ENCODE results near the gene UNC13D. TPM values are rescaled to one million over a fixed set of nuclear protein-coding genes. Genes with fewer than 3 reads are reported as not detected.

UNC13D gene
- total RNA-seq, 1 donor, result 0.86 TPM

DNA sequence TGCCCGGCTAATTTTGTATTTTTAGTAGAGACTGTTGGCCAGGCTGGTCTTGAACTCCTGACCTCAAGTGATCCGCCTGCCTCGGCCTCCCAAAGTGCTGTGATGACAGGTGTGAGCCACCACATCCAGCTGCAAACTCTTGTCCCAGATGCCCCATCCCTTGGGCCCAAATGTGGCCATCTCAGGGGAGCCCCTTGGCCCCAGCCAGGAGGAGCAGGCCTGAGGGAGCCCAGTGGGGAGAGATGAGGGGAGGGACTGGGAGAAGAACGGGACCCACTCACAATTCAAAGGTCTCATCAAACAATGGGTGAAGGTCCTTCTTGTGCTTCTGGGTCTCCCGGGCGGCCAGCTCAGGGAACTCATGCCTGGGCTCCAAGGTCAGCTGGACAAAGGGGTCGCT is 14.5 kb downstream of the UNC13D start:
- TF ChIP-seq, protein P1, sequence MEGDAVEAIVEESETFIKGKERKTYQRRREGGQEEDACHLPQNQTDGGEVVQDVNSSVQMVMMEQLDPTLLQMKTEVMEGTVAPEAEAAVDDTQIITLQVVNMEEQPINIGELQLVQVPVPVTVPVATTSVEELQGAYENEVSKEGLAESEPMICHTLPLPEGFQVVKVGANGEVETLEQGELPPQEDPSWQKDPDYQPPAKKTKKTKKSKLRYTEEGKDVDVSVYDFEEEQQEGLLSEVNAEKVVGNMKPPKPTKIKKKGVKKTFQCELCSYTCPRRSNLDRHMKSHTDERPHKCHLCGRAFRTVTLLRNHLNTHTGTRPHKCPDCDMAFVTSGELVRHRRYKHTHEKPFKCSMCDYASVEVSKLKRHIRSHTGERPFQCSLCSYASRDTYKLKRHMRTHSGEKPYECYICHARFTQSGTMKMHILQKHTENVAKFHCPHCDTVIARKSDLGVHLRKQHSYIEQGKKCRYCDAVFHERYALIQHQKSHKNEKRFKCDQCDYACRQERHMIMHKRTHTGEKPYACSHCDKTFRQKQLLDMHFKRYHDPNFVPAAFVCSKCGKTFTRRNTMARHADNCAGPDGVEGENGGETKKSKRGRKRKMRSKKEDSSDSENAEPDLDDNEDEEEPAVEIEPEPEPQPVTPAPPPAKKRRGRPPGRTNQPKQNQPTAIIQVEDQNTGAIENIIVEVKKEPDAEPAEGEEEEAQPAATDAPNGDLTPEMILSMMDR (IDR thresholded peaks at IDR 0.05; ENCODE audit: insufficient read depth, low read depth, low read length), result no peak
- H3K4me3 ChIP-seq (ENCODE audit: low read depth, low read length), result no peak overlapping the region
- DNase-seq (ENCODE audit: low read depth), result no peak

DNA sequence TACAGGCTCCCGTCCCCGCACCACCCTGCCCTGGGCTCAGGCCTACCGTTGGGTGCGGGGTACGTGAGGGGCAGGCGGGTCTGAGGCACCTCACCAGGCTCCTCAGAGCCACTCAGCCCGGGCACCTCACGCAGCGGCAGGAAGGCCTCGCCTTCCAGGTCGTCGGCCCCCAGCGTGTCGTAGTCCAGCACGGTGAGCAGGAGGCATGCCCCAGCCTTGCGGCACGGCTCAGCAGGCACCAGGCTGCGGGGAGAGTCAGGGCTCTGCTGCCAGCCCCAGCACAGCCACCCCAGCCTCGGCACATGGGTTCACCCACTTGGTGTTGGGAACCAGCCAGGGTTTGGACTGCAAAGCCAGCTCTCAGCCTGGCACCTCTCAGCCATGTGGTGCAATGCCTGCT is 15.5 kb downstream of the UNC13D start:
- H3K4me3 ChIP-seq (ENCODE audit: low read depth, low read length), result no peak overlapping the region
- TF ChIP-seq, protein P1 (IDR thresholded peaks at IDR 0.05; ENCODE audit: insufficient read depth, low read depth, low read length), result no peak
- no peak for DNase-seq (ENCODE audit: low read depth)

DNA sequence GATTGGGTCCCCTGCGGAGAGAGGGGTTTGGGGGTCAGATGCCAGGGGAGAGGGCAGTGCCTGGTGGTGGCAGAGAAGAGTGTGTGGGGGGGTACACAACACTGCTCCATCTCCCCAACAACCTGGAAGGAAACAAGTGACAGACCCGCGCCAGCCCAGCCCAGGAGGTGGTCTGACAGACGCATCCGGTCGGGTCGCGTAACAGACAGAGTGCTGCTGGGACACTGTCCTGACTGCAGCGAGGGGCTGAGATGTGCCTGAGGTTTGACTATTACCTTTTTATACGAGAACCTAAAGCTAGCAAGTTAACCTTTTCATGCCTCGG is 16.2 kb downstream of the UNC13D start:
- no peak overlapping the region for H3K4me3 ChIP-seq (ENCODE audit: low read depth, low read length)
- DNase-seq (ENCODE audit: low read depth), result no peak
- TF ChIP-seq, protein P1 (IDR thresholded peaks at IDR 0.05; ENCODE audit: insufficient read depth, low read depth, low read length), result no peak

DNA sequence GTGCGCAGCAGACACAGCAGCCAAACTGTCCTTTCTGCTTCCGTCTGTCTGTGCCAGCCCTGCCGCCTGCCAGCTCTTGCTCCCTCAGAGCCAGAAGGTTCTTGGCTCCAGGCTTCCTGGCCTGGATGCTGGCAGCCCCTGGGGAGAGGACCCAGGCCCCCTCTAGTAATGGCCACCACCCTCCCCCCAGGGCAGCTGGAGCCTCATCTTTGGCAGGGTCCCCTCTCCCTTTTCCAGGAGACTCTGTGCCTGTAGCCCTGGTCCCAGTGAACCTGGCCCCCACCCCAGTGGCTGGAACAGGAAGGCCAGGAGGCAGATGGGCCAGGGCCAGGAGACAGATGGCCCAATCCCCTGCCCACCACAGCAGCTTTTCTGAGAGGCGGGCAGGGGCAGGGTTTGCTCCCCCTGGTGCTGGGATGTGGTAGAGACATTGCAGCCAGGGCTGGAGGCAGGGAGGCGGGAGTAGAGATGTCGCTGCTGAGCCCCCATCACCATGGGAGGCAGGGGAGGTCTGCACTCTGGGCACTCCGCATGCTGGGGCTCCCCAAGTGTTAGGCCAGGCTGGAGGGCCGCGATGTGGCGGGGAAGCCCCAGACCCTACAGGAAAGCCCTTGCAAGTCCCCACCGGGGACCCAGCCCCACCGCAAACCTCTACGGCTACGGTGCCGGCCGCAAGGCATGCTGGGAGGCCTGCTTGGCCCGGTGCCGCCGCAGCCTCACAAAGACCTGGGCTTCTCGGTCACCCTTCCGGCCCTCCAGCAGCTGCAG is 16.7 kb downstream of the UNC13D start:
- H3K4me3 ChIP-seq (ENCODE audit: low read depth, low read length), result no peak overlapping the region
- peak; percentile 57 for DNase-seq (ENCODE audit: low read depth)
- TF ChIP-seq, protein P1 (IDR thresholded peaks at IDR 0.05; ENCODE audit: insufficient read depth, low read depth, low read length), result peak; percentile 80

DNA sequence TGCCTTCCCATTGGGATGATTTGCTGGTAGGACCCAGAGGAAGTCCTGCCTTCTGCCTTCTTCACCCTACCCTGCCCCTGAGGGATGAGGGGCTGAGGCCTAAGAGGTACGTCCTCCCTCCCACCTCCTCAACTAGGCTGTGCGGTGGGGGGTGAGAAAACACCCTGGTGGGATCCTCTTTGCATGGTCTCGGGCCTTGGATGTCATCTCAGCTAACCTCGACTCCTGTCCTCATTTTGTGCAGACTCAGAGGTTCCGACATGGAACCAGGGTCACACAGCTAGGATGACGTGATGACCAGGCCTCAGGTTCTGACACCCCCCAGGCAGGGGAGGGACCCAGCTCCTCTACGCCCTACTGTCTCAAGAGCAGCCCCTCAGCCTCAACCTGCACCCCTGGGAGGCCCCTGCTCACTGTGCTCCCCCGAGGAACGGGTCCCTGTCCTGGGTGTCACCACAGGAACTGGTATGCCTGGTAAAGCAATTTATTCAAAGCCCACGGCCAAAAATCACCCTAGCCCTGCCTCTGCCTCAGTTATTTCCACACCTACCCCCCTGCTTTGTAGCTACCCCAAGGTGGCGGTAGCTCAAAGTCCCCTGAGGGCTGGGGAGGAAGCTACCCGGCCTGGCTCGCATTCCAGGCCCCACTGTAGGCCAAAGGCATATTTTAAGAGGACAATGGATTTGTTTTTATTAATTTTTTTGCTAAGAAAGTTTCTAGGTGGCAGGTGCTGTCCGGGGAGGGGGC is 17.5 kb downstream of the UNC13D start:
- DNase-seq (ENCODE audit: low read depth), result no peak
- TF ChIP-seq, protein P1 (IDR thresholded peaks at IDR 0.05; ENCODE audit: insufficient read depth, low read depth, low read length), result no peak
- H3K4me3 ChIP-seq (ENCODE audit: low read depth, low read length), result no peak overlapping the region

DNA sequence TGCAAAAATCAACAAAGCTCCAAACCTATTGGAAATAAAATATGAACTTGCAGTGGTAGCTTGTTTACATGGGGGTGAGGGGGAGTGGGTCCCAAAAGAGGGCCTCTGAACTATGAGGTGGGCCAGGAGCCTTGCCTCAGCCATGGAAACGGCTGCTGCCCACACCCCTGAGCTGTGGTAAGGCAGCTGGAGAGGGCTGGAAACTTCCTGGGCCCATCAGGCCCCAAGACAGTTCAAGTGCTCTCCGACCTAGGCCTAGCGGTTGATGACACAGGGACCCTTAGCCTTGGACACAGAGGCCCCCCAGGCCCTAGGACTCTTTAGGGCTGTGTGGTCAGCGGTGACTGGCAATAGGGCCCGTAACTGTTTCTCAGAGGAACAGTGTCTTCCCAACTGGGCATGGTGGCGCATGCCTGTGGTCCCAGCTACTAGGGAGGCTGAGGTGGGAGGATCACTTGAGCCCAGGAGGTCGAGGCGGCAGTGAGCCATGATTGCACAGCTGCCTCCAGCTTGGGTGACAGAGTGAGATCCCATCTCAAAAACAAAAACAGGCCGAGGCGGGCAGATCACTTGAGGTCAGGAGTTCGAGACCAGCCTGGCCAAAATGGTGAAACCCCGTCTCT is 18.3 kb downstream of the UNC13D start:
- no peak overlapping the region for H3K4me3 ChIP-seq (ENCODE audit: low read depth, low read length)
- TF ChIP-seq, protein P1 (IDR thresholded peaks at IDR 0.05; ENCODE audit: insufficient read depth, low read depth, low read length), result no peak
- DNase-seq (ENCODE audit: low read depth), result no peak

Data from fibroblast of villous mesenchyme (primary cell).